ENCODE measurements around the gene TGM6.

Gene TGM6

DNA sequence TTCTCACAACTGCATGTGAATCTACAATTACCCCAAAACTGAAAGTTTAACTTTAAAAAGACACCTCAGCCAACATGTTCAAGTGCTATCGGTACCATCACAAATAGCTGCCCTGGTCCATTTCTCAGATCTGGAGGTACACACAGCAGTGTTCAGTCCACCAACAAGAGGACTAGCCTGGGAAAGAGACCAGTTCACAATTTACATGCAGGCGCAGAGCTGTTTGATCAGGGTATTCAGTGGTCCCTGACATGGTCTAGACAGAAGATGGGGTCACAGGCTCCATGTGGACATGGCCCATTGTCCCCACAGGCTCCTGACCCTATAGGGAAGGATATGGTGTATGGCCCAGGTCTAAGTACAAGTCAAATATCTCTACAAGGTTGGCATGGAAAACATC, 15.6 kb upstream of the TGM6 start:
- H3K27ac ChIP-seq (ENCODE audit: low read length, poor library complexity, severe bottlenecking): no peak overlapping the region
- no peak overlapping the region for H3K9ac ChIP-seq (ENCODE audit: low read length)
- 100% methylated on average over 2 of the region's 2 CpGs for WGBS
- no peak overlapping the region for H2AFZ ChIP-seq (ENCODE audit: low read depth, low read length)
- no peak overlapping the region for H2BK120ac ChIP-seq (ENCODE audit: low read depth, low read length)
- no peak overlapping the region for H2BK12ac ChIP-seq (ENCODE audit: low read length in 2 of 2)
- no peak overlapping the region for H3K18ac ChIP-seq (ENCODE audit: low read depth in 1 of 2, low read length in 2 of 2)
- H2BK5ac ChIP-seq (ENCODE audit: low read depth, low read length, poor library complexity, severe bottlenecking): peak overlapping the region; percentile 19
- no peak overlapping the region for H3K14ac ChIP-seq (ENCODE audit: low read length in 2 of 2)
- H3K4me2 ChIP-seq (ENCODE audit: low read length, poor library complexity, severe bottlenecking): no peak overlapping the region
- DNase-seq: no peak
- H3K9me3 ChIP-seq (ENCODE audit: control insufficient read depth, low read length): peaks cover 26% of the 10 kb centered on the region
- H4K91ac ChIP-seq (ENCODE audit: low read length): no peak overlapping the region
- no peaks in the 10 kb centered on the region for H3K79me1 ChIP-seq (replicated peaks; ENCODE audit: low read length, poor library complexity, severe bottlenecking)
- H3K36me3 ChIP-seq (ENCODE audit: control insufficient read depth in 1 of 2, insufficient read depth in 2 of 2, low read depth in 1 of 2, low read length in 2 of 2): no peaks in the 10 kb centered on the region
- no peak overlapping the region for H3K4ac ChIP-seq (ENCODE audit: low read depth in 1 of 2, low read length in 2 of 2)
- H4K8ac ChIP-seq (ENCODE audit: low read length): no peak overlapping the region
- no peaks in the 10 kb centered on the region for H3K4me1 ChIP-seq (ENCODE audit: control insufficient read depth, insufficient read depth, low read depth, low read length)
- no peak overlapping the region for H2AK5ac ChIP-seq (ENCODE audit: low read length, severe bottlenecking)
- peaks cover 0 to 5% of the 10 kb centered on the region in 2 experiments for H3K27me3 ChIP-seq (ENCODE audit: control insufficient read depth in 1 of 2, insufficient read depth in 1 of 2, low read length in 2 of 2)
- H2BK15ac ChIP-seq (ENCODE audit: low read depth, poor library complexity, severe bottlenecking): no peak overlapping the region
- H3K4me3 ChIP-seq (ENCODE audit: insufficient read depth in 1 of 2, low read depth in 1 of 2, low read length in 2 of 2): no peak overlapping the region
- no peak overlapping the region for H3K23ac ChIP-seq (ENCODE audit: low read length in 2 of 2)

DNA sequence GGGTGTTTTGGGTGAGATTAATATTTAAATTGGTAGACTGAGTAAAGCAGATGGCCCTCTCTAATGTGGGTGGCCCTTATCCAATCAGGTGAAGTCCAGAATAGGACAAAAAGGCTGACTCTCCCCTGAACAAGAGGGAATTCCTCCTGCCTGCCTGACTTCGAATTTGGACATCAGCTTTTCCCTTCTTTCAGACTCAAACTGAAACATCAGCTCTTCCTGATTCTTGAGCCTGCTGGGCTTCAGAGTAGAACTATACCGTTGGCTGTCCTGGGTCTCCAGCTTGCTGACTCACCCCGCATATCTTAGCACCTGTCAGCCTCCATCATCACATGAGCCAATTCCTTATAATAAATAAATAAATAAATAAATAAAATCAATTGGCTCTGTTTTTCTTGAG, 15.0 kb upstream of the TGM6 start:
- H4K91ac ChIP-seq (ENCODE audit: low read length): no peak overlapping the region
- H3K4me1 ChIP-seq (ENCODE audit: control insufficient read depth, insufficient read depth, low read depth, low read length): no peaks in the 10 kb centered on the region
- no peak overlapping the region for H4K8ac ChIP-seq (ENCODE audit: low read length)
- H2AK5ac ChIP-seq (ENCODE audit: low read length, severe bottlenecking): no peak overlapping the region
- no peak overlapping the region for H3K4me3 ChIP-seq (ENCODE audit: insufficient read depth in 1 of 2, low read depth in 1 of 2, low read length in 2 of 2)
- no peak overlapping the region for H2BK15ac ChIP-seq (ENCODE audit: low read depth, poor library complexity, severe bottlenecking)
- peaks cover 22% of the 10 kb centered on the region for H3K9me3 ChIP-seq (ENCODE audit: control insufficient read depth, low read length)
- H3K27me3 ChIP-seq (ENCODE audit: control insufficient read depth in 1 of 2, insufficient read depth in 1 of 2, low read length in 2 of 2): peaks cover 0 to 5% of the 10 kb centered on the region in 2 experiments
- 64% methylated on average over 1 of the region's 3 CpGs for WGBS
- H3K18ac ChIP-seq (ENCODE audit: low read depth in 1 of 2, low read length in 2 of 2): no peak overlapping the region
- no peak overlapping the region for H3K14ac ChIP-seq (ENCODE audit: low read length in 2 of 2)
- H3K4me2 ChIP-seq (ENCODE audit: low read length, poor library complexity, severe bottlenecking): no peak overlapping the region
- H2BK5ac ChIP-seq (ENCODE audit: low read depth, low read length, poor library complexity, severe bottlenecking): no peak overlapping the region
- no peak overlapping the region for H3K9ac ChIP-seq (ENCODE audit: low read length)
- no peak overlapping the region for H3K27ac ChIP-seq (ENCODE audit: low read length, poor library complexity, severe bottlenecking)
- DNase-seq: no peak
- no peak overlapping the region for H2BK12ac ChIP-seq (ENCODE audit: low read length in 2 of 2)
- no peaks in the 10 kb centered on the region for H3K36me3 ChIP-seq (ENCODE audit: control insufficient read depth in 1 of 2, insufficient read depth in 2 of 2, low read depth in 1 of 2, low read length in 2 of 2)
- H2AFZ ChIP-seq (ENCODE audit: low read depth, low read length): no peak overlapping the region
- no peaks in the 10 kb centered on the region for H3K79me1 ChIP-seq (replicated peaks; ENCODE audit: low read length, poor library complexity, severe bottlenecking)
- no peak overlapping the region for H2BK120ac ChIP-seq (ENCODE audit: low read depth, low read length)
- no peak overlapping the region for H3K23ac ChIP-seq (ENCODE audit: low read length in 2 of 2)
- H3K4ac ChIP-seq (ENCODE audit: low read depth in 1 of 2, low read length in 2 of 2): no peak overlapping the region

DNA sequence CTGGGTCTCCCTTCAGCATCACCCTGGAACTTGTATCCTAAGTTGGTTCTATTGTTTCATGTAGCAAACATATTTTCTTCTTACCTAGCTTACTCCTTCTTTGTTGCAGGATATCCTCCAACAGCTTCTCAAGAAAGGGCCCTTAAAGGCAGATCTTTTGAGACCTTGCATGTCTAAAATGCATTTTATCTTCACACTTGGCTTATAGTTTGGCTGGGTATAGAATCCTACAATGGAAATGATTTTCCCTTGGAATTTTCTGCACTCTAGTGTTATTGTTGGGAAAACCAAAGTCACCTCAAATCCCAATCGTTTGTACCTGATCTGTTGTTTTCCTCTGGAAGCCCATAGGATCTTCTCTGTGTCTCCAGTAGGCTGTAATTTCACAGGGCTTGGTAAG, 12.1 kb upstream of the TGM6 start:
- H3K36me3 ChIP-seq (ENCODE audit: control insufficient read depth in 1 of 2, insufficient read depth in 2 of 2, low read depth in 1 of 2, low read length in 2 of 2): no peaks in the 10 kb centered on the region
- no peak overlapping the region for H3K23ac ChIP-seq (ENCODE audit: low read length in 2 of 2)
- H3K4ac ChIP-seq (ENCODE audit: low read depth in 1 of 2, low read length in 2 of 2): no peak overlapping the region
- no peak overlapping the region for H3K14ac ChIP-seq (ENCODE audit: low read length in 2 of 2)
- peaks cover 0 to 11% of the 10 kb centered on the region in 2 experiments for H3K27me3 ChIP-seq (ENCODE audit: control insufficient read depth in 1 of 2, insufficient read depth in 1 of 2, low read length in 2 of 2)
- H2BK12ac ChIP-seq (ENCODE audit: low read length in 2 of 2): no peak overlapping the region
- no peak overlapping the region for H4K91ac ChIP-seq (ENCODE audit: low read length)
- H3K4me1 ChIP-seq (ENCODE audit: control insufficient read depth, insufficient read depth, low read depth, low read length): no peaks in the 10 kb centered on the region
- H3K27ac ChIP-seq (ENCODE audit: low read length, poor library complexity, severe bottlenecking): no peak overlapping the region
- 25% methylated on average over 1 of the region's 1 CpG for WGBS
- no peak overlapping the region for H3K18ac ChIP-seq (ENCODE audit: low read depth in 1 of 2, low read length in 2 of 2)
- H4K8ac ChIP-seq (ENCODE audit: low read length): no peak overlapping the region
- no peak overlapping the region for H3K4me2 ChIP-seq (ENCODE audit: low read length, poor library complexity, severe bottlenecking)
- H3K4me3 ChIP-seq (ENCODE audit: insufficient read depth in 1 of 2, low read depth in 1 of 2, low read length in 2 of 2): no peak overlapping the region
- DNase-seq: no peak
- no peaks in the 10 kb centered on the region for H3K79me1 ChIP-seq (replicated peaks; ENCODE audit: low read length, poor library complexity, severe bottlenecking)
- no peak overlapping the region for H2AFZ ChIP-seq (ENCODE audit: low read depth, low read length)
- peaks cover 9% of the 10 kb centered on the region for H3K9me3 ChIP-seq (ENCODE audit: control insufficient read depth, low read length)
- no peak overlapping the region for H2BK15ac ChIP-seq (ENCODE audit: low read depth, poor library complexity, severe bottlenecking)
- H2AK5ac ChIP-seq (ENCODE audit: low read length, severe bottlenecking): no peak overlapping the region
- no peak overlapping the region for H2BK120ac ChIP-seq (ENCODE audit: low read depth, low read length)
- H3K9ac ChIP-seq (ENCODE audit: low read length): no peak overlapping the region
- H2BK5ac ChIP-seq (ENCODE audit: low read depth, low read length, poor library complexity, severe bottlenecking): no peak overlapping the region

DNA sequence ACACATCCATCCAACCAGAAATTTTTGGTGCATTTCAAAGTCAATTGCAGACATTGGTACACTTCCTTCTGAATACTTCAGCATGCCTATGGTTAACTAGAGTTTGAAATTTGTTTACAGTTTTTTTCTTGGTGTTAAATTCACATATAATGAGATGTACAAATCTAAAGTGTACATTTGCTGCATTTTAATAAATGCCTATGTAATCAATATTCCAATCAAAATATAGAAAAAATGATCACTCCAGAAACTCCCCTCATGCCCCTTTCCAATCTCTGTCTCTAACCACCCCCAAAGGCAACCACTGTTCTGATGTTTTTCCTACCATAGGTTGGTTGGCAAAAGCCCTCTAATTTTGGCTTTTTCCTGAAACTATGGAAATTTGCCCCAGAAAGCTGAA, 7.6 kb upstream of the TGM6 start:
- Histone ChIP-seq H2BK15ac (ENCODE audit: low read depth, poor library complexity, severe bottlenecking) (no peak overlapping the region), H3K23ac (ENCODE audit: low read length in 2 of 2) (no peak overlapping the region), H2BK120ac (ENCODE audit: low read depth, low read length) (no peak overlapping the region), H3K27me3 (ENCODE audit: control insufficient read depth in 1 of 2, insufficient read depth in 1 of 2, low read length in 2 of 2) (peaks cover 0 to 18% of the 10 kb centered on the region in 2 experiments), H3K14ac (ENCODE audit: low read length in 2 of 2) (no peak overlapping the region), H3K9me3 (ENCODE audit: control insufficient read depth, low read length) (peaks cover 8% of the 10 kb centered on the region), H3K36me3 (ENCODE audit: control insufficient read depth in 1 of 2, insufficient read depth in 2 of 2, low read depth in 1 of 2, low read length in 2 of 2) (no peaks in the 10 kb centered on the region), H2AFZ (ENCODE audit: low read depth, low read length) (no peak overlapping the region), H3K79me1 (replicated peaks; ENCODE audit: low read length, poor library complexity, severe bottlenecking) (no peaks in the 10 kb centered on the region), H3K4me2 (ENCODE audit: low read length, poor library complexity, severe bottlenecking) (no peak overlapping the region), H3K4me3 (ENCODE audit: insufficient read depth in 1 of 2, low read depth in 1 of 2, low read length in 2 of 2) (no peak overlapping the region), H4K8ac (ENCODE audit: low read length) (no peak overlapping the region), H2BK5ac (ENCODE audit: low read depth, low read length, poor library complexity, severe bottlenecking) (no peak overlapping the region), H3K4me1 (ENCODE audit: control insufficient read depth, insufficient read depth, low read depth, low read length) (no peaks in the 10 kb centered on the region), H3K18ac (ENCODE audit: low read depth in 1 of 2, low read length in 2 of 2) (no peak overlapping the region), H3K27ac (ENCODE audit: low read length, poor library complexity, severe bottlenecking) (no peak overlapping the region), H2BK12ac (ENCODE audit: low read length in 2 of 2) (no peak overlapping the region), H3K9ac (ENCODE audit: low read length) (no peak overlapping the region), H2AK5ac (ENCODE audit: low read length, severe bottlenecking) (no peak overlapping the region), H3K4ac (ENCODE audit: low read depth in 1 of 2, low read length in 2 of 2) (no peak overlapping the region), H4K91ac (ENCODE audit: low read length) (no peak overlapping the region)
- no peak for DNase-seq
